GM23338 (cell line): ENCODE measurements around the gene TOM1L2. TPM values are rescaled to one million over a fixed set of nuclear protein-coding genes. Genes with fewer than 3 reads are reported as not detected.

ENCODE experiments used
- ATAC-seq: fragments of 200-7000 bp; cut with Tn5 transposase; 3 replicates; pipeline ENCODE4 v1.9.1; 2020
- DNase-seq: peaks from one replicate; pipeline ENCODE4 v3.0.0-alpha.2; 2015; ENCODE audit warnings: low spot score
- H2AFZ ChIP-seq: fragments of 200-600 bp; sonication (generic); 2 replicates; pipeline ENCODE4 v1.8.0; 2016; ENCODE audit warnings: antibody characterized with exemption, mild to moderate bottlenecking, moderate library complexity
- H3F3A ChIP-seq: fragments of 200-600 bp; sonication (generic); replicated peaks from 2 replicates; pipeline ENCODE4 v1.8.0; 2017; ENCODE audit warnings: antibody characterized with exemption, mixed run types, low read depth
- H3K27ac ChIP-seq: fragments of 200-600 bp; sonication (generic); 2 replicates; pipeline ENCODE4 v1.6.1; 2016; ENCODE audit warnings: low read depth
- H3K27me3 ChIP-seq: fragments of 200-600 bp; sonication (generic); 2 replicates; pipeline ENCODE4 v1.8.0; 2016; ENCODE audit warnings: mild to moderate bottlenecking, mixed run types, moderate library complexity; ENCODE audit not compliant: insufficient read depth
- H3K36me3 ChIP-seq: fragments of 200-600 bp; sonication (generic); 2 replicates; pipeline ENCODE4 v1.8.0; 2016; ENCODE audit warnings: mild to moderate bottlenecking; ENCODE audit not compliant: insufficient read depth
- H3K4me1 ChIP-seq: fragments of 200-600 bp; sonication (generic); 2 replicates; pipeline ENCODE4 v1.8.0; 2016; ENCODE audit warnings: mild to moderate bottlenecking, moderate library complexity; ENCODE audit not compliant: insufficient read depth
- H3K4me2 ChIP-seq: fragments of 200-600 bp; sonication (generic); 2 replicates; pipeline ENCODE4 v1.7.1; 2017; ENCODE audit warnings: mixed run types
- H3K4me3 ChIP-seq: fragments of 200-600 bp; sonication (generic); 2 replicates; pipeline ENCODE4 v1.6.1; 2016; ENCODE audit warnings: mixed run types
- H3K79me2 ChIP-seq: fragments of 200-600 bp; sonication (generic); replicated peaks from 2 replicates; pipeline ENCODE4 v1.8.0; 2017; ENCODE audit warnings: mild to moderate bottlenecking; ENCODE audit not compliant: insufficient read depth
- H3K9me2 ChIP-seq: fragments of 200-600 bp; sonication (generic); 2 replicates; pipeline ENCODE4 v1.8.0; 2017; ENCODE audit not compliant: insufficient read depth
- H4K20me1 ChIP-seq: fragments of 200-600 bp; sonication (generic); replicated peaks from 2 replicates; pipeline ENCODE4 v1.8.0; 2017; ENCODE audit warnings: mild to moderate bottlenecking; ENCODE audit not compliant: insufficient read depth
- H3K27ac Mint-ChIP-seq: 2 replicates; pipeline ENCODE4 v1.8.0; 2020; ENCODE audit warnings: inconsistent platforms, mild to moderate bottlenecking, moderate library complexity, mixed read lengths
- H3K27me3 Mint-ChIP-seq: 3 replicates; pipeline ENCODE4 v1.8.0; 2022; ENCODE audit warnings: low read depth, mild to moderate bottlenecking, moderate library complexity, mixed read lengths, inconsistent platforms; ENCODE audit not compliant: insufficient read depth, poor library complexity
- H3K36me3 Mint-ChIP-seq: 3 replicates; pipeline ENCODE4 v1.8.0; 2021; ENCODE audit warnings: low read depth, mild to moderate bottlenecking, inconsistent platforms, moderate library complexity, mixed read lengths
- H3K4me1 Mint-ChIP-seq: 3 replicates; pipeline ENCODE4 v1.8.0; 2020; ENCODE audit warnings: mild to moderate bottlenecking, inconsistent platforms, mixed read lengths
- H3K4me3 Mint-ChIP-seq: 3 replicates; pipeline ENCODE4 v1.8.0; 2021; ENCODE audit warnings: moderate library complexity, mild to moderate bottlenecking, inconsistent platforms, mixed read lengths
- H3K9me3 Mint-ChIP-seq: 3 replicates; pipeline ENCODE4 v1.8.0; 2020; ENCODE audit warnings: moderate library complexity, mild to moderate bottlenecking, inconsistent platforms, mixed read lengths
- CREB1 ChIP-seq: fragments of 250-450 bp; sonication (Bioruptor Pico); IDR thresholded peaks from 2 replicates; pipeline ENCODE4 v1.5.0; 2020; ENCODE audit warnings: low read depth, mild to moderate bottlenecking, moderate library complexity
- ETS1 ChIP-seq: IDR thresholded peaks from 2 replicates; pipeline ENCODE4 v1.6.1; 2016; ENCODE audit warnings: antibody characterized with exemption
- EZH2 ChIP-seq: fragments of 200-600 bp; sonication (generic); IDR thresholded peaks from one replicate; pipeline ENCODE4 v1.8.0; 2017; ENCODE audit warnings: antibody characterized with exemption, mild to moderate bottlenecking, low read depth; ENCODE audit not compliant: unreplicated experiment
- EZH2phosphoT487 ChIP-seq: fragments of 200-600 bp; sonication (generic); IDR thresholded peaks from one replicate; pipeline ENCODE4 v1.8.1; 2018; ENCODE audit warnings: antibody characterized with exemption; ENCODE audit not compliant: unreplicated experiment
- JUNB ChIP-seq: IDR thresholded peaks from one replicate; pipeline ENCODE4 v1.6.1; 2016; ENCODE audit warnings: antibody characterized with exemption; ENCODE audit not compliant: unreplicated experiment
- NANOG ChIP-seq: IDR thresholded peaks from 2 replicates; pipeline ENCODE4 v1.6.1; 2016; ENCODE audit warnings: antibody characterized with exemption, borderline replicate concordance
- POLR2AphosphoS5 ChIP-seq: IDR thresholded peaks from 2 replicates; pipeline ENCODE4 v1.6.1; 2016; ENCODE audit warnings: antibody characterized with exemption, low read depth
- REST ChIP-seq: IDR thresholded peaks from one replicate; pipeline ENCODE4 v1.6.1; 2018; ENCODE audit warnings: antibody characterized with exemption; ENCODE audit not compliant: unreplicated experiment
- STAT1 ChIP-seq: IDR thresholded peaks from one replicate; pipeline ENCODE4 v1.6.1; 2016; ENCODE audit warnings: antibody characterized with exemption; ENCODE audit not compliant: unreplicated experiment
- ZNF114 ChIP-seq: fragments of 250-450 bp; sonication (Bioruptor Pico); IDR thresholded peaks from 2 replicates; pipeline ENCODE4 v1.5.0; 2020; ENCODE audit warnings: mild to moderate bottlenecking, moderate library complexity
- ZNF331 ChIP-seq: fragments of 250-450 bp; sonication (Bioruptor Pico); IDR thresholded peaks from 2 replicates; pipeline ENCODE4 v1.5.0; 2020; ENCODE audit warnings: low read depth, mild to moderate bottlenecking, moderate library complexity
- ZNF462 ChIP-seq: fragments of 250-450 bp; sonication (Bioruptor Pico); IDR thresholded peaks from 2 replicates; pipeline ENCODE4 v1.5.0; 2020; ENCODE audit warnings: mild to moderate bottlenecking, moderate library complexity
- polyA plus RNA-seq: library from polyadenylated mRNA; unstranded; fragments of >200 nt; fragmentation: Nextera tagmentation; extraction: Ambion mirVana; gene quantifications from 2 replicates; pipeline ENCODE4 v1.2.1, GENCODE V29; 2016
- total RNA-seq: library from RNA; depleted of rRNA; stranded (reverse); fragments of >200 nt; shearing (Covaris generic); gene quantifications from 2 replicates; pipeline ENCODE4 v1.2.3, GENCODE V29; 2014
- TF ChIP-seq, protein P1 (sequence below), 2 experiments: fragments of 200-600 bp in 1 of 2; sonication (generic) in 1 of 2; conservative IDR thresholded peaks; 2 replicates each; pipeline versions ENCODE4 v1.5.1 to v1.6.1; 2016 to 2017; ENCODE audit warnings: antibody characterized with exemption in 2 of 2, low read depth in 2 of 2, mild to moderate bottlenecking in 2 of 2, moderate library complexity in 1 of 2

Gene TOM1L2
- total and polyA plus RNA-seq, 2 experiments from 2014 or later = 3.3 TPM

DNA sequence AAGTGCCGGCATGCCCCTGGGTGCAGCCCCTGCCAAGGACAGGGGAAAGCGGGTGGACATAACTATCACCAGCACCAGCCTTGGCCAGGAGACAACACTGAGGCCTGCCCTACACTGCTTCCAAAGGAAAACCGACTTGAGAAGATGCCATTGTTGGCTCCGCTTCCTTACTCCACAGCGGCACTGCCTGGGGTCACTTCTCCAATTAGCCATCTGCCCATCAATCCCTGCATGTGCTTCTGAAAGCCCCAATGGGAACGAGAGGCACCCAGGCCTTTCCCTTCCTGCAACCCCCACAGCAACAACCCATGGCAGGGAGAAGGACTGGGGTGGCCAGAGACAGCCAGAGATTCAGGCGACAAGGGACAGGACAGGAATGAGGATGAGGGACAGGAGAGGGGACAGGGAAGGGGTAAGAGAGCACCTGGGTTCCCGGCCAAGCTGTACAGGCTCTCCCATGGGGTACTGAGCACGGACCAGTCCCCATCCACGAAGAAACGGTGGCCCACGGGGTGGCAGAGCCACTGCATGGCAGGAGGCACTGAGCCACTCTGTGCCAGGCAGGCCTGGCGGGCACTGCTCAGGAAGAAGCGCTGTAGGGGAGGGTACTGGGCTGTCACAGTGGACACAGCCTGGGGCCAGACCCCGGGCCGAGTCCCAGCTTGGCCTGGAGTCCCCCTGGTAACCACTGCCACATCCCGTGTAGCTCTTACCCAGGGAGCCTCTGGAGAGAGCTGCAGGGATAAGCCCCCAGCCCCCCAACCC is 156.6 kb downstream of the TOM1L2 start:
- Mint-ChIP-seq H3K27ac (no peak overlapping the region), H3K27me3 (peaks cover 12% of the 10 kb centered on the region), H3K4me1 (peaks cover 40% of the 10 kb centered on the region), H3K4me3 (no peak overlapping the region), H3K36me3 (peaks cover 61% of the 10 kb centered on the region), H3K9me3 (no peaks in the 10 kb centered on the region; the same call in 2 of the 3 replicates)
- no peak overlapping the region for H3K4me3 ChIP-seq
- peaks cover 25% of the 10 kb centered on the region for H3F3A ChIP-seq
- peaks cover 15% of the 10 kb centered on the region for H3K4me1 ChIP-seq
- DNase-seq (no peak), ATAC-seq (no peak)
- H3K4me2 ChIP-seq = no peak overlapping the region
- H3K79me2 ChIP-seq = 0 out of 2 replicates have a peak, but pooled peaks cover 5% of the 10 kb centered on the region
- peaks cover 7% of the 10 kb centered on the region for H3K27me3 ChIP-seq
- no peaks in the 10 kb centered on the region; the same call in 1 of the 2 replicates for H3K36me3 ChIP-seq
- TF ChIP-seq ZNF462 (CRISPR knock-in tag) (no peak), JUNB (no peak), REST (no peak), CREB1 (CRISPR knock-in tag) (no peak), ZNF331 (no peak), ZNF114 (CRISPR knock-in tag) (no peak), EZH2phosphoT487 (no peak), EZH2 (no peak), ETS1 (no peak), STAT1 (no peak), NANOG (no peak), POLR2AphosphoS5 (no peak)
- TF ChIP-seq, protein P1, sequence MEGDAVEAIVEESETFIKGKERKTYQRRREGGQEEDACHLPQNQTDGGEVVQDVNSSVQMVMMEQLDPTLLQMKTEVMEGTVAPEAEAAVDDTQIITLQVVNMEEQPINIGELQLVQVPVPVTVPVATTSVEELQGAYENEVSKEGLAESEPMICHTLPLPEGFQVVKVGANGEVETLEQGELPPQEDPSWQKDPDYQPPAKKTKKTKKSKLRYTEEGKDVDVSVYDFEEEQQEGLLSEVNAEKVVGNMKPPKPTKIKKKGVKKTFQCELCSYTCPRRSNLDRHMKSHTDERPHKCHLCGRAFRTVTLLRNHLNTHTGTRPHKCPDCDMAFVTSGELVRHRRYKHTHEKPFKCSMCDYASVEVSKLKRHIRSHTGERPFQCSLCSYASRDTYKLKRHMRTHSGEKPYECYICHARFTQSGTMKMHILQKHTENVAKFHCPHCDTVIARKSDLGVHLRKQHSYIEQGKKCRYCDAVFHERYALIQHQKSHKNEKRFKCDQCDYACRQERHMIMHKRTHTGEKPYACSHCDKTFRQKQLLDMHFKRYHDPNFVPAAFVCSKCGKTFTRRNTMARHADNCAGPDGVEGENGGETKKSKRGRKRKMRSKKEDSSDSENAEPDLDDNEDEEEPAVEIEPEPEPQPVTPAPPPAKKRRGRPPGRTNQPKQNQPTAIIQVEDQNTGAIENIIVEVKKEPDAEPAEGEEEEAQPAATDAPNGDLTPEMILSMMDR (conservative IDR thresholded peaks at IDR 0.05; ENCODE audit: low read depth in 2 of 2) = no peak
- H3K9me2 ChIP-seq = no peaks in the 10 kb centered on the region
- peaks cover 29% of the 10 kb centered on the region for H4K20me1 ChIP-seq
- no peak overlapping the region for H2AFZ ChIP-seq
- H3K27ac ChIP-seq = no peak overlapping the region
